ENCODE results near the gene TST.

The TST gene

DNA sequence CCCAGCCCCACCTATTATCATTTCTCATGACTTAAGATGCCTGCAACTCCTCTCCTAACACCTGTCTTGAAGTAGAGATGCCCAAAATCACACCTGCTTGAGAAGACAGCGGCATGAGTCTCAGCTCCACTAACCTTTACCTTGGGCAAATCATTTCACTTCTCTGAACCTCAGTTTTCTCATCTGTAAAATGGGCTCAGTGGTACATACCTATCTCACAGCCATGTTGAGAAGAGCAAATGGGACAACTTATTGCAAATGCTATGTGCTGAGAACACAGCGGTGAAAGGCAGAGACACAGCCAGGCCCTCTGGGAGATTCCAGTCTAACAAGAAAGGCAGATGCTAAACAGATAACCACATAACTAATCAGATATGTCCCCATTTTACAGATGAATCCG is 7.8 kb downstream of the TST start:
- no peak overlapping the region for H3K27ac ChIP-seq (ENCODE audit: low read depth, low read length)
- peaks cover 9% of the 10 kb centered on the region for H3K27me3 ChIP-seq (ENCODE audit: control insufficient read depth, insufficient read depth, low read length)
- H3K4me1 ChIP-seq (ENCODE audit: control insufficient read depth, insufficient read depth, low read length), result no peaks in the 10 kb centered on the region
- H3K9ac ChIP-seq (ENCODE audit: low read depth, low read length), result no peak overlapping the region
- H3K36me3 ChIP-seq (ENCODE audit: control insufficient read depth, insufficient read depth, low read length), result peaks cover 4% of the 10 kb centered on the region; the same call in 1 of the 2 replicates
- no peaks in the 10 kb centered on the region for H3K9me3 ChIP-seq (ENCODE audit: control insufficient read depth, insufficient read depth, low read length)
- H3K4me3 ChIP-seq (ENCODE audit: low read depth, low read length), result no peak overlapping the region

DNA sequence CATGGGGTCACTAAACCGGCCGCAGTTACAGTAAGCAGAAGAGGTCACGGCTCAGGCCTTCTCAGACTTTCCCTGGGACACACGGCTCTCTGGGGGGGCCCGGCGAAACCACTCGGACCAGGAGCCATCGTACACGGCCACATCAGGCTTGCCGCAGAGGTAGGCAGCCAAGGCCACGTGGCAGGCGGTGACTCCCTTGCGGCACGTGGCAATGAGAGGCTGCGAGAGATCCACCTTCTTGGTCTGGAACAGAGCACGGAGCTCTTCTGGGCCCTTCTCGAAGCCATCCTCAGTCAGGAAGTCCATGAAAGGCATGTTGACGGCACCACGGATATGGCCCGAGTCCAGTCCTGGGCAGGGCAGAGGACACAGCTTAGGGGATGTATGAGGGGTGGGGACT is 8.3 kb downstream of the TST start:
- H3K27ac ChIP-seq (ENCODE audit: low read depth, low read length), result no peak overlapping the region
- no peak overlapping the region for H3K9ac ChIP-seq (ENCODE audit: low read depth, low read length)
- no peak overlapping the region for H3K4me3 ChIP-seq (ENCODE audit: low read depth, low read length)
- no peaks in the 10 kb centered on the region for H3K36me3 ChIP-seq (ENCODE audit: control insufficient read depth, insufficient read depth, low read length)
- H3K4me1 ChIP-seq (ENCODE audit: control insufficient read depth, insufficient read depth, low read length), result no peaks in the 10 kb centered on the region
- H3K9me3 ChIP-seq (ENCODE audit: control insufficient read depth, insufficient read depth, low read length), result no peaks in the 10 kb centered on the region
- H3K27me3 ChIP-seq (ENCODE audit: control insufficient read depth, insufficient read depth, low read length), result peaks cover 9% of the 10 kb centered on the region

DNA sequence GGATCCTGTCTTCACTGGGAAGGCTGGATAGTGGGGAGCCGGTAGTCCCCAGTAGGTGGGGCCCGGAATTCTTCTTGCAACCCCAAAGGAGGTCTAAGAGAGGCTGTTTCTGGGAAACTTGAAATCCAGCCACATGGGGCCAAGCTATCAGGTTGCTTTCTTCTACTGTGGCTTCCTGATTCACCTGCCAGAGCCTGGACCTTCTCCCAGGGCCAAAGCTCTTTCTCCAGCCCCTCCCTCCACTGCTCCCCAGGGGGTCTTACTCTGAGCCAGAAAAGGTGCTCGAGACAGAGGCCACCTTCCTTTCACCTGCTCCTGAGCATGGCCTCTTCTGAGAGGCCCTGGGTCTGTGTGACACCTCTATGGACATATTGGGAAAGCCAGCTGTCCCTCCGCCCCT is 9.1 kb downstream of the TST start:
- no peaks in the 10 kb centered on the region for H3K4me1 ChIP-seq (ENCODE audit: control insufficient read depth, insufficient read depth, low read length)
- no peak overlapping the region for H3K27ac ChIP-seq (ENCODE audit: low read depth, low read length)
- H3K27me3 ChIP-seq (ENCODE audit: control insufficient read depth, insufficient read depth, low read length), result peaks cover 9% of the 10 kb centered on the region
- no peaks in the 10 kb centered on the region for H3K9me3 ChIP-seq (ENCODE audit: control insufficient read depth, insufficient read depth, low read length)
- no peaks in the 10 kb centered on the region for H3K36me3 ChIP-seq (ENCODE audit: control insufficient read depth, insufficient read depth, low read length)
- H3K4me3 ChIP-seq (ENCODE audit: low read depth, low read length), result no peak overlapping the region
- H3K9ac ChIP-seq (ENCODE audit: low read depth, low read length), result no peak overlapping the region

DNA sequence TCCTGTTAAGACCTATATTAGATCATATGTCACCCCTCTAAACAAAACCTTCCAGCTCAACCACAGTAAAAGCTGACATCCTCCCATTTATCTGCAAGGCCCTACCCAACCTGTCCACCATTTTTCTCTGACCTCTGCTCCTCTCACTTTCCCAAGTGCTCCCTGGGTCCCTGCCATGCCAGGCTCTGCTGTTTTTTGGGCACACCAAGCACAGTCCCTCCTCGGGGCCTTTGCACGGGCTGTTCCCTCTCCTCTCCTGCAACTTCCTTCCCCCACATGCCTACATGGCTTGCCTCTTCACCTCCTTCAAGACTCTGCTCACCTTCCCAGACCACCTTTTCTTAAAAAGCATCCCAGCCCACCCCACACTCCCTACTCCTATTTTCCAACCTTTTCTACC is 9.8 kb downstream of the TST start:
- H3K36me3 ChIP-seq (ENCODE audit: control insufficient read depth, insufficient read depth, low read length), result no peaks in the 10 kb centered on the region
- H3K27ac ChIP-seq (ENCODE audit: low read depth, low read length), result no peak overlapping the region
- H3K4me1 ChIP-seq (ENCODE audit: control insufficient read depth, insufficient read depth, low read length), result no peaks in the 10 kb centered on the region
- H3K27me3 ChIP-seq (ENCODE audit: control insufficient read depth, insufficient read depth, low read length), result peaks cover 9% of the 10 kb centered on the region
- no peak overlapping the region for H3K9ac ChIP-seq (ENCODE audit: low read depth, low read length)
- H3K9me3 ChIP-seq (ENCODE audit: control insufficient read depth, insufficient read depth, low read length), result no peaks in the 10 kb centered on the region
- H3K4me3 ChIP-seq (ENCODE audit: low read depth, low read length), result no peak overlapping the region

DNA sequence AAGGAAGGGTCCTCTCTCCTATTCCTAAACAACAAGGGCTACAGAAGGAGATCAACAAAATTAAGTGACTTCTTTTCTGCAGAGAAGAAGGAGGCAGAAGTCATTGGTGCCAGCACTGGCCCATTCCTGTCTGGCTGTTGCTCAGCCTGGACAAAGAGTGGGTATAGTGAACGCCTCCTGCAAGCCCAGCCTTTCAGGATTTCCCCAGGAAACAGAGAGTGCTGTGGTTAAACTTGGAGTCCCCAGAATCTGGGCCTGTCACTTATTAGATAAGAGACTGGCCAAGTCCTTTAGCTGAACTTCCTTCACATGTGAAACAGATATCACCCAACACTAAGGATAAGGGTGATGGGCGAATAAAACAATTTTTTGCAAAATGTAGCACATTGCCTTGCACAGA is 10.9 kb downstream of the TST start:
- H3K27me3 ChIP-seq (ENCODE audit: control insufficient read depth, insufficient read depth, low read length), result peaks cover 9% of the 10 kb centered on the region
- H3K27ac ChIP-seq (ENCODE audit: low read depth, low read length), result no peak overlapping the region
- H3K9ac ChIP-seq (ENCODE audit: low read depth, low read length), result no peak overlapping the region
- H3K4me1 ChIP-seq (ENCODE audit: control insufficient read depth, insufficient read depth, low read length), result no peaks in the 10 kb centered on the region
- no peaks in the 10 kb centered on the region for H3K36me3 ChIP-seq (ENCODE audit: control insufficient read depth, insufficient read depth, low read length)
- H3K9me3 ChIP-seq (ENCODE audit: control insufficient read depth, insufficient read depth, low read length), result no peaks in the 10 kb centered on the region
- no peak overlapping the region for H3K4me3 ChIP-seq (ENCODE audit: low read depth, low read length)

DNA sequence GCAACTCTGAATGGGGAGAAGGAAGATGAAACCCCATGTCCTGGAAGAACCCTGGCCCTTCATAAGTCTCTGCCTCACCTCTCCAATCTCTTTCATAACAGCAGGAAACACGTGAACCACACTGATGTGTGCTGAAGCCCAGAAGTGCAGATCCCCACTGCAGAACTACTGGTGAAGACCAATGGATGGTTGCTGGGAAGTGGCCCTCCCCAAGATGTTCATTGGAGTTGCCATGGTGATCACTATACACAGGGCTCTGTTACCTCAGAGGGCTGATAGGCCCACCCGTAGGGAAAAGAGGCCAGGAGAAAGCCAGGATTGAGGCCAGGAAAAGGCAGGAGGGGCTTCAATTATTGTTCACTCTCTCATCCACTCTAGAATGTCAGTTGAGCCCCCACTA is 11.6 kb downstream of the TST start:
- H3K4me3 ChIP-seq (ENCODE audit: low read depth, low read length), result no peak overlapping the region
- H3K36me3 ChIP-seq (ENCODE audit: control insufficient read depth, insufficient read depth, low read length), result no peaks in the 10 kb centered on the region
- H3K9ac ChIP-seq (ENCODE audit: low read depth, low read length), result no peak overlapping the region
- H3K4me1 ChIP-seq (ENCODE audit: control insufficient read depth, insufficient read depth, low read length), result no peaks in the 10 kb centered on the region
- H3K27ac ChIP-seq (ENCODE audit: low read depth, low read length), result no peak overlapping the region
- H3K27me3 ChIP-seq (ENCODE audit: control insufficient read depth, insufficient read depth, low read length), result peaks cover 9% of the 10 kb centered on the region
- no peaks in the 10 kb centered on the region for H3K9me3 ChIP-seq (ENCODE audit: control insufficient read depth, insufficient read depth, low read length)

DNA sequence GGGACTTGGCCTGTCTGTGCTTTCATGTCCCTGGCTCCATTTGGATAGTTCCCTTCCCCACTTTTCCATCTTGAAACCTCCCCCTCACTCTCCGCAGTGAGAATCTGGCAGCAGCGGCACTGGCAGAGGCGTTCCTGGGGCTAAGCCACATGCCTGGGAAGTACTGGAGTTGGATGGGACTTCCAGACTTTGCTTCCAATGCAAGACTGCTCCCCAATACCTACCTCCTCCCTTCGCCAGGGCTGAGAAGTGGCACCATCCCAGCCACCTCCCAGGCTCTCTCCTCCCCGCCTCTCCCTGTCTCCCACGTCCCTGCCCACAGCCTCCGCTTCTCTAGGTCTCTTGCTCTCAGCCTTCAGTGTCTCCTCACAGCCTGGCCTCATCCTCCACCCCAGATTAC is 16.6 kb downstream of the TST start:
- Histone ChIP-seq H3K36me3 (ENCODE audit: control insufficient read depth, insufficient read depth, low read length) (no peaks in the 10 kb centered on the region), H3K4me3 (ENCODE audit: low read depth, low read length) (no peak overlapping the region), H3K27me3 (ENCODE audit: control insufficient read depth, insufficient read depth, low read length) (no peaks in the 10 kb centered on the region; the same call in 1 of the 2 replicates), H3K4me1 (ENCODE audit: control insufficient read depth, insufficient read depth, low read length) (no peaks in the 10 kb centered on the region), H3K9ac (ENCODE audit: low read depth, low read length) (no peak overlapping the region), H3K9me3 (ENCODE audit: control insufficient read depth, insufficient read depth, low read length) (no peaks in the 10 kb centered on the region), H3K27ac (ENCODE audit: low read depth, low read length) (no peak overlapping the region)

DNA sequence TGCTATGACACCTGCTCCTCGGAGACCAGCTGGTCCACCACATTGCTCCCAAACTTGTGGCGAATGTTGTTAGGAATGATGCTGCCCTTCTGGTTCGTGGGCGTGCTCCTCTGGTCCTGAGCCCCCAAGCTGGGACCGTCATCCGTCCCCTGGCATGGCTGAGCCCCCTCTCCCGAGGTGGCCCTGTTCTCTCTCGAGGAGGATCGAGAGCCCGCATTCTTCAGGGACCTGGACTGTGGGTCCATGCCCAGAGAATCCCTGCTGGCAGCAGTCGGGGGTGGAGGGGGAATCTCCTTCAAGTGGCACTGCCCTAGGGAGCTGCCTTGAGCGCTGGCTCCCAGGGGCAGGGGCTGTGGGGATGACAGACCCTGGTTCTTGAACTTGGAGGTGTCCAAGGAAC is 17.4 kb downstream of the TST start:
- H3K27ac ChIP-seq (ENCODE audit: low read depth, low read length), result no peak overlapping the region
- no peaks in the 10 kb centered on the region for H3K4me1 ChIP-seq (ENCODE audit: control insufficient read depth, insufficient read depth, low read length)
- no peaks in the 10 kb centered on the region; the same call in 1 of the 2 replicates for H3K27me3 ChIP-seq (ENCODE audit: control insufficient read depth, insufficient read depth, low read length)
- no peak overlapping the region for H3K9ac ChIP-seq (ENCODE audit: low read depth, low read length)
- H3K4me3 ChIP-seq (ENCODE audit: low read depth, low read length), result no peak overlapping the region
- H3K36me3 ChIP-seq (ENCODE audit: control insufficient read depth, insufficient read depth, low read length), result no peaks in the 10 kb centered on the region
- H3K9me3 ChIP-seq (ENCODE audit: control insufficient read depth, insufficient read depth, low read length), result no peaks in the 10 kb centered on the region

DNA sequence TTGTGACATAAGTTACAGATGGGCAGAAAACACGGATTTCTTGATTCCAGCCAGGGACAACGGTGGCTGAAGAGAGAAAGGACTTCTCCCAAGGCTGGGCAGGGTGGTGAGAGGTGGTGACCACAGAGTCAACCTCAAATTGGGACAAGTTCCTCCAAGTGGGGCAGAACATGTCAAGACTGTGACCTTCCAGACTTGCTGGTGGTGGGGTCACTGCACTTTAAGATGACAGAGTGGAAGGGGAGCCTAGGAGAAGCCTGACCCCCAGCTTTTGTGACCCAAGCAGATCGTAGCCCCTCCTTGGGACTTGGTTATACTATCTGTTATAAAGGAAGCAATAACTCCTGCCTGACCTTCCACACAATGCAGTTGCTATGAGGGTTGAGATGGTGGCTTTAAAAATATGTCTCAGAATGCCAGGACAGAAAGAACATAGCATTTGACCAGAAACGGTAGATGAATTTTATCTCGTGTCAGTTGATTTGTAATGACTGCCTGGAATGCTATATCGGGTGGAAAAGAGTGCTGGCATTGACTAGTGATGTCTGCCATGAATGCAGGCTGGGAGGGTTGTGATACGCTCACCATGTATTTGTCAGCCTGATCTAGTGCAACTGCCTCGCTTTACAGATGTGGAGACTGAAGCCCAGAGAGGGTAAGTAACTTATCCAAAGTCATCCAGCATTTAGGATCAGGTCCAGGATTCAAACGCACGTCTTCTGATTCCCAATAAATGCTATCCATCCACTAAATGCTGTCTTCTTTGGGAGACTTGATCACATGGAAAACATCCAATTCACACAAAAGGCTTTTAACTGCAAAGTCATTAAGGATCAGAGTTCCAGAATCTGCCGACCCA is 18.3 kb downstream of the TST start:
- Histone ChIP-seq H3K36me3 (ENCODE audit: control insufficient read depth, insufficient read depth, low read length) (no peaks in the 10 kb centered on the region), H3K27ac (ENCODE audit: low read depth, low read length) (no peak overlapping the region)

DNA sequence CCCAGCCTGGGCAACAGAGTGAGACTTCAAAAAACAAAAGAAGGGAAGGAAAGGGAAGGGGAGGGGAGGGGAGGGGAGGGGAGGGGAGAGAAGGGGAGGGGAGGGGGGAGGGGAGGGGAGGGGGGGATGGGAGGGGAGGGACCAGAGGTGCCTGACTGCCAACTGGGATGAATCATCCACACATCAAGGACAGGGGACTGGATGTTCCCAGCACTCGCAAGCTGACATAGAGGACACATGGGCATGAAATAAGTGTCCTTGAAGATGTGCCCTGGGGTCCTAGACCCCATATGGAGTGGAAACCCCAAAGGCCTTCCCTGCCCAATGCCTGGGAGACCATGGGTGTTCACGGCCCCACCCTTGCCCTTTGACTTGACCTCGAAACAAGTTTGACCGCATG is 19.8 kb downstream of the TST start:
- Histone ChIP-seq H3K36me3 (ENCODE audit: control insufficient read depth, insufficient read depth, low read length) (no peaks in the 10 kb centered on the region), H3K4me3 (ENCODE audit: low read depth, low read length) (no peak overlapping the region), H3K27ac (ENCODE audit: low read depth, low read length) (no peak overlapping the region), H3K4me1 (ENCODE audit: control insufficient read depth, insufficient read depth, low read length) (no peaks in the 10 kb centered on the region), H3K9me3 (ENCODE audit: control insufficient read depth, insufficient read depth, low read length) (no peaks in the 10 kb centered on the region), H3K27me3 (ENCODE audit: control insufficient read depth, insufficient read depth, low read length) (no peaks in the 10 kb centered on the region; the same call in 1 of the 2 replicates), H3K9ac (ENCODE audit: low read depth, low read length) (no peak overlapping the region)

More for the DNA sequence above, 18.3 kb downstream of the TST start:
- Histone ChIP-seq H3K4me1 (ENCODE audit: control insufficient read depth, insufficient read depth, low read length) (no peaks in the 10 kb centered on the region), H3K27me3 (ENCODE audit: control insufficient read depth, insufficient read depth, low read length) (no peaks in the 10 kb centered on the region; the same call in 1 of the 2 replicates), H3K4me3 (ENCODE audit: low read depth, low read length) (no peak overlapping the region), H3K9me3 (ENCODE audit: control insufficient read depth, insufficient read depth, low read length) (no peaks in the 10 kb centered on the region), H3K9ac (ENCODE audit: low read depth, low read length) (no peak overlapping the region)

DNA sequence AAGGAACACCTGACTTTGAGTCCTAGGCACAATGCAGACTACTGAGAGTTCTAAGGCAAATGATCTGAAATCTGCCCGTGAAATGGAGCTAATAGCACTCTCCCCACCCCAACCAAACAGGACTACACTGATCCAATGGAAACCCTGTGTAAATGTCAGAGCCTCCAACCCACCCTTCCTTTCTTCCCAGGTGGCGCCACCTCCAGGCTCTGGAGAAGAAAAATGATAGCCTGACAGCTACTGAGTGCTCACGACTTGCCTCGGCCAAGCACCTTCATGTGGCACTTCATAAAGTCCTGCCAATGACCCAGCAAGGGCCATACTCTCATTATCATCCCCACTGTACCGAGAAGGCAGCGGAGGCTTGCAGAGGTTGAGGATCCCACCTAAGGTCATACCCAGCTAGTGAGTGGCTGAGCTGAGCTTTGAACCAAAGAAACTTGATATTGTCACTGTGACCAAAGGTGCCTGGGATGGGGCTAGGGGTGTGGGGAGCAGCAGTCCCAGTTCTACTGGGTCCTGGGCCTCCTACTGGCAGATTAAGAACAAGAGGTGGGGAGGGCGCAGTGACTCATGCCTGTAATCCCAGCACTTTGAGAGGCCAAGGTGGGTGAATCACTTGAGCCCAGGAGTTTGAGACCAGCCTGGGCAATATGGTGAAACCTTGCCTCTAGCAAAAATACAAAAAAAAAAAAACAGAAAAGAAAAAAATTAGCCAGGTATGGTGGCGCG is 20.5 kb downstream of the TST start:
- no peaks in the 10 kb centered on the region; the same call in 1 of the 2 replicates for H3K27me3 ChIP-seq (ENCODE audit: control insufficient read depth, insufficient read depth, low read length)
- no peak overlapping the region for H3K4me3 ChIP-seq (ENCODE audit: low read depth, low read length)
- H3K9me3 ChIP-seq (ENCODE audit: control insufficient read depth, insufficient read depth, low read length), result no peaks in the 10 kb centered on the region
- H3K27ac ChIP-seq (ENCODE audit: low read depth, low read length), result no peak overlapping the region
- H3K4me1 ChIP-seq (ENCODE audit: control insufficient read depth, insufficient read depth, low read length), result no peaks in the 10 kb centered on the region
- no peaks in the 10 kb centered on the region for H3K36me3 ChIP-seq (ENCODE audit: control insufficient read depth, insufficient read depth, low read length)
- no peak overlapping the region for H3K9ac ChIP-seq (ENCODE audit: low read depth, low read length)
